Measurements from ENCODE around the gene SUSD1. TPM values are rescaled to one million over a fixed set of nuclear protein-coding genes. Genes with fewer than 3 reads are reported as not detected.

The SUSD1 gene
- total RNA-seq, 1 experiment from 2014 or later, result 8.1 TPM

DNA sequence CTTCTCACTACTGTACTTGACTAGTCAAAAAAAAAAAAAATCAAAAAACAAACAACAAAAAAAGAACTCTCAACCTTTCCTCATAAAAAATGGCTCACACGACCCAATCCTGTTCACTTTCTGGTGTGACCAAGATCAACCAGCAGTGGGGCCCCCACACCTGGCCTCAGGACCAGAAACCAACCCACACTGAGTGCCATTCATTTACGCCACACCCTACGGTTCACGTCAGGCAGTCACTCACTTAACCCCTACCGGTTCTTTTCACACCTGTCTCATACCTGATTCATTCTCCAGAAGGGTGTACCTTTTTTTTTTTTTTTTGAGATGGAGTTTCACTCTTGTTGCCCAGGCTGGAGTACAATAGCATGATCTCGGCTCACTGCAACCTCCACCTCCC is 5.7 kb downstream of the SUSD1 start:
- Histone ChIP-seq H3K4me1 (ENCODE audit: insufficient read depth, low read length) (peaks cover 13% of the 10 kb centered on the region; the same call in 1 of the 2 replicates), H3K79me1 (ENCODE audit: insufficient read depth, low read depth, low read length, poor library complexity, severe bottlenecking) (no peaks in the 10 kb centered on the region), H4K91ac (ENCODE audit: insufficient read length, low read depth, low read length) (no peak overlapping the region), H2BK12ac (ENCODE audit: insufficient read length, low read depth, low read length) (no peak overlapping the region), H4K20me1 (ENCODE audit: control insufficient read depth, insufficient read depth, insufficient read length) (no peaks in the 10 kb centered on the region), H3T11ph (ENCODE audit: low read length) (no peak overlapping the region), H3K56ac (ENCODE audit: insufficient read length, low read depth, low read length) (no peak overlapping the region), H4K8ac (replicated peaks; ENCODE audit: insufficient read length, low read depth, low read length) (no peak overlapping the region), H3K27me3 (ENCODE audit: insufficient read depth, low read length) (no peaks in the 10 kb centered on the region), H3K9ac (ENCODE audit: extremely low read depth, insufficient read length, low read length) (no peak overlapping the region), H3K4me2 (ENCODE audit: insufficient read depth, insufficient read length, low read length) (no peak overlapping the region), H3K23ac (ENCODE audit: insufficient read length, low read depth, low read length) (no peak overlapping the region), H3K14ac (ENCODE audit: insufficient read depth, low read length) (no peak overlapping the region), H2AFZ (ENCODE audit: low read length) (no peak overlapping the region), H3K4ac (ENCODE audit: low read depth, low read length) (no peak overlapping the region), H3K27ac (ENCODE audit: insufficient read length, low read depth, low read length) (no peak overlapping the region), H3K9me3 (ENCODE audit: control insufficient read depth, low read depth, low read length) (no peaks in the 10 kb centered on the region), H2BK5ac (ENCODE audit: insufficient read length, low read length) (no peak overlapping the region), H3K23me2 (ENCODE audit: insufficient read length, low read depth, low read length, poor library complexity, severe bottlenecking) (peaks cover 1% of the 10 kb centered on the region), H2BK120ac (ENCODE audit: low read depth, low read length, poor library complexity, severe bottlenecking) (no peak overlapping the region), H4K5ac (ENCODE audit: insufficient read length, low read depth, low read length) (no peak overlapping the region), H2BK15ac (ENCODE audit: low read depth, low read length) (no peak overlapping the region), H2BK20ac (ENCODE audit: low read depth, low read length, poor library complexity, severe bottlenecking) (no peak overlapping the region), H3K79me2 (ENCODE audit: insufficient read depth, low read length) (no peaks in the 10 kb centered on the region), H3K18ac (ENCODE audit: insufficient read length, low read depth, low read length) (no peak overlapping the region), H2AK5ac (ENCODE audit: insufficient read length, low read length) (no peak overlapping the region)
- Mint-ChIP-seq H3K27me3 (ENCODE audit: low read depth) (peaks cover 14% of the 10 kb centered on the region), H3K9me3 (no peaks in the 10 kb centered on the region), H3K36me3 (ENCODE audit: insufficient read depth in 1 of 3, low read depth in 3 of 3) (no peaks in the 10 kb centered on the region; a peak in 2 of 7 replicates), H3K4me3 (no peak overlapping the region; a peak in 1 of 5 replicates), H3K4me1 (peaks cover 36 to 41% of the 10 kb centered on the region in 2 experiments), H3K27ac (no peak overlapping the region; a peak in 2 of 7 replicates)
- WGBS (ENCODE audit: extremely low coverage, insufficient read length, low lambda C conversion rate), result no CpG with 5 or more reads among the region's 6 CpGs
- TF ChIP-seq, protein P1, sequence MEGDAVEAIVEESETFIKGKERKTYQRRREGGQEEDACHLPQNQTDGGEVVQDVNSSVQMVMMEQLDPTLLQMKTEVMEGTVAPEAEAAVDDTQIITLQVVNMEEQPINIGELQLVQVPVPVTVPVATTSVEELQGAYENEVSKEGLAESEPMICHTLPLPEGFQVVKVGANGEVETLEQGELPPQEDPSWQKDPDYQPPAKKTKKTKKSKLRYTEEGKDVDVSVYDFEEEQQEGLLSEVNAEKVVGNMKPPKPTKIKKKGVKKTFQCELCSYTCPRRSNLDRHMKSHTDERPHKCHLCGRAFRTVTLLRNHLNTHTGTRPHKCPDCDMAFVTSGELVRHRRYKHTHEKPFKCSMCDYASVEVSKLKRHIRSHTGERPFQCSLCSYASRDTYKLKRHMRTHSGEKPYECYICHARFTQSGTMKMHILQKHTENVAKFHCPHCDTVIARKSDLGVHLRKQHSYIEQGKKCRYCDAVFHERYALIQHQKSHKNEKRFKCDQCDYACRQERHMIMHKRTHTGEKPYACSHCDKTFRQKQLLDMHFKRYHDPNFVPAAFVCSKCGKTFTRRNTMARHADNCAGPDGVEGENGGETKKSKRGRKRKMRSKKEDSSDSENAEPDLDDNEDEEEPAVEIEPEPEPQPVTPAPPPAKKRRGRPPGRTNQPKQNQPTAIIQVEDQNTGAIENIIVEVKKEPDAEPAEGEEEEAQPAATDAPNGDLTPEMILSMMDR (conservative IDR thresholded peaks at IDR 0.05), result no peak
- no peak for DNase-seq
